ENCODE results near the gene HIPK2.

HIPK2 gene

DNA sequence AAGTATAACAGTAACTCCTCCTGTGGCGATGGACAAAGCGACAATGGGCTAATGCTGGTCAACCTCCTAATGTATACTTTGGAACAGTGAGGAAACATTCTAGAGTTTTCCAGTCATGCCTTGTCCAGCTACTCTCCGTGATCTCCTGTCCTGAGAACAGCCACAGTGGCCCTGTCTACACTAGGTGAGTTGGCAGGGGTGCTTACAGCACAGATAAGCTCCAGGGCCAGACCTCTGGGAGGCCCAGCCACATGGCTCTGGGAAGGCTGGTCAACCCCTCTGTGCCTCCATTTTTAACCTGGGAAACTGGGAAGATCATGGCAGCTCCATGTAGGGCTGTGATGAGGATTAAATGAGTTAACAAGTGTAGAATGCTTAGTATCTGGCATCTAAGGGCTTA, 197.4 kb downstream of the HIPK2 start:
- DNase-seq, result no peak

DNA sequence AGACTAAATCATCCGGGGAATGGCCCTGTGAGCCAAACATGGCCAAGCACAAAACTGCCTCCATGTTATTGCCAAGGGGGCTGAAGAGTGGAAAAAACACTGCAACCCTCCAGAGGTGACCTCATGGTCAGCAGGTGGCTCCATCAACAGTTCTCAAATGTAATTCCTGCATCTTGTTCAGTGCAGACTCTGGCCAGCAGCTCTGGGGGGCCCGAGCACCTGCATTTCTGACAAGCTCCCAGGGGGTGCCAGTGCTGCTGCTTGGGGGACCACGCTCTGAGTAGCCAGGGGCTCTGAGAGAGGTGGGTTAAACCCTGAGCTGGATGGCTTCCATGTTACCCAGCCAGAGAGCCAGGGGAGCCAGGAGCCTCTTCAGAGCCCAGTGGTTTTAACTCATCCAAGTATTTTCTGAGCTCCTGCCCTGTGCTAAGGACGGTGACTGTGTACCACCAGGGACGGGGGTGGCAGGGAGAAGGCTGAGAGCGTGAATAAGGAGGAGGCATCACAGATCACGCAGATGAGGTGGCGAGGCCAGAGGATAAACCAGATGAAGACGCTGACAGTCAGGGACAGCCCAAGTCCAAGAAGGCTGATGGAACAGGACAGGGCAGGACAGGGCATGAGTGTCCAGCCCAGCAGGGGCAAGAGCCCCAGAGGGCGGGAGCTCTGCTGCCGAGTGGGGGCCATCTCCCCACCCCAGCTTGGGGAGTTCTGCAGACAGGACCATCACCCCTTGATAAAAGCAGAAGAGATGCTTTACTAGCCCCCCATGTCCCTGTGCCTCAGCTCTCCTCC, 201.4 kb downstream of the HIPK2 start:
- no peak for DNase-seq

DNA sequence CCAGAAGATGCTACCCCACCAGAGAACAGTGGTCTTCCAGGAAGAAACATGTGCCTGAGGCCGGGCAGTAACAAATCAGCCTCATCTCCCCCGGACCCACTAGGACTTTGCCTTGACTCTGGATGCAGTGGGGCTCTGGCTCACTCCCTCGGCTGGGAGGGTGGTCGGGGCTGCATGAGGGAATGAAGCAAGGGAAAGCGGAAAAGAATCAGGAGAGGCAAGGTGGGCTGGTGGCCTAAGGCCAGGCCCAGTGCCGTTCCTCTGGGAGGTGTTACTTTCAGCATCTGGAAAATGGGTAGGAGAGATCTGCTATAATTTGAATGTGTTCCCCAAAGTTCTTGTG, 202.5 kb downstream of the HIPK2 start:
- DNase-seq, result no peak

DNA sequence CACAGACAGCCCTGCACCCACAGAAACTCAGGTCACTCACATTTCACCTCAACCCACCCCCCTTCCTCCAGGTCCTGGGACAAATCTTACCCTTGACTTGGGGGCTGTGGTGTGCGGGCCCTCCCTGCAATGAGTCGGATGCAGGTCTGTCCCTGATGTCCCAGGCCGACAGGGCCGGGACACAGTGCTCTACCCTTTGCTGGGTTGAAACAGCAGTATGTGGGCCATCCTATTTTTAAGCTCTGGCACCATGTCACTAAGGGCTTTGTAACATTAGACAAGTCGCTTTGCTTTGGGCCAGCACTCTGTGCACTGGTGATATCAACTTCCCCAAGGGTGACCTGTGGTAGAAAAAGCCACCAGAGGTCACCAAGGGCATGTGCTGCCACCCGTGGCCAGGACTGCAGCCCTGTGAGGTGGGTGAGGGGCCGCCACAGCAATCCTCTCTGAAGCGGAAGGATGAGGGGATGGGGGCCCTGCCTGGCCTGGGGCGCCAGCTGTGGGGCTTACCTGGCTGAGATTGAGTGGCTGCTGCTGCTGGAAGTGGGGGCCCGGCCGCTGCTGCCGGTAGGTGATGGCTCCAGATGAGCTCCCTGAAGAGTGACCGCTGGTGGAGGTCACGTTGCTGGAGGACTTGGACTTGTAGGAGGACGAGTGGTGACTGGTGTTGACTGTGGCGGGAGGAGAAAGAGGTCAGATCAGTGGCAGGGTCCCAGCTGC, 203.0 kb downstream of the HIPK2 start:
- DNase-seq, result no peak

DNA sequence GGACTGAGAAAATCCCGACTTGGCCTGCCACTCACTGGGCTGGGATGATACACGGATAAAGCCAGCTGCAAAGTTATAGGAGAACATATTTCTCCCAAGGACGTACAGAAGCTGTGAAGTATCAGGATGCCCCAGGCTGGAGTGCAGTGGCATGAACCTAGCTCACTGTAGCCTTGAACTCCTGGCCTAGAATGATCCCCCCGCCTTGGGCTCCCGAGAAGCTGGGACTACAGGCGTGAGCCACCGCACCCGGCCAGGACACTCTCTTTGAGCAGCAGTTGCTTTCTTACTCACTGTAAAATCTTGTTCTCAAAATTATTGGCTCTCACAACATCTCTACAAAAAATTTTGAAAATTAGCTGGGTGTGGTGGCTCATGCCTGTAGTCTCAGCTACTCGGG, 203.9 kb downstream of the HIPK2 start:
- no peak for DNase-seq

DNA sequence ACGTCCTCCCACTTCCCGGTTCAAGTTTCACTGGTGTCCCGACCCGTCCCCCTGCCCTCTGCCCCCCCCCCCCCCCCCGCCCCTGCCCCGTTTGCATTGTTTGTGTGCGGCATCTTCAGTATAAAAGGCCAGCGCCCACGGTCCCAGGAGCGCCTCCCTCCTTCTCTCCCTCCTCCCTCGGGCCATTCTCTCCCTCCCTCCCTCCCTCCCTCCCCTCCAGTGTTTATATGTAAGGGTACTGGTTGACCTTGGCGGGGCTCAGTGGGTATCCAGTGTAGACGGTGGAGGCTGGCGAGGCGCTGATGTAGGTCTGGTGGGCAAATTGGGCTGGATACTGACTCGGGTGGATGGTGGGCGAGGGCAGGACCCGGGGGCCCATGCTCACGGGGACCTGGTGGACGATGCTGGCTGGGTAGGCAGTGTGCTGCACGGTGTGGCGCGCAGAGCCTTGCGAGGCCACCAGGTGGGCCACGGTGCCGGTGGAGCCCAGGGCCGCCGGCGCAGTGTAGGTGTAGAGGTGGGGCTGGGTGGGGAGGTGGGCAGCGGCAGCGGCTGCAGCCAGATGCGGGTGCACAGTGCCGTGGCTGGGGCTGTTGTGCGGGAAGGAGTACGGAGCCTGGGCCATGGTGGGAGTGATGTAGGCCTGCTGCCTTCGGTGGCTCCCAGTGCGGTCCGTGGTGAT, 205.0 kb downstream of the HIPK2 start:
- DNase-seq, result no peak

DNA sequence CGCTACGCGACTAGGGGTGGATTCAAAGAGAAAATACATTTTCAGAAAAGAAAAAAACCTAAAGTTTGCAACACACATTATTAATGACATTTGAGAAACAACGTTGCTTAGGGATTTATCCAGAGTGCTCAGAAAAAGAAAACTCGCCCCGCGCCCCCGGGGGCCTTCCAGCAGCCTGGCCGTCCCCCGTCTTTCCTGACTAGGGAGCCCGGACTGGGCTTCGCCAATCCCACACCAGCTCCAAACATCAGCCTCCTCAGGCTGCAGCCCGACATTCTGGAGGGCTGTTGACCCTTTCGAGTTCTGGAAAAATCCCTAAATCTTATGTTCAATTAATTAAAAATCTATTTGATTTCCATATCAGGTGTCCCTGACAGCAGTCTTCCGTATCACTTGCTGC, 205.7 kb downstream of the HIPK2 start:
- no peak for DNase-seq

DNA sequence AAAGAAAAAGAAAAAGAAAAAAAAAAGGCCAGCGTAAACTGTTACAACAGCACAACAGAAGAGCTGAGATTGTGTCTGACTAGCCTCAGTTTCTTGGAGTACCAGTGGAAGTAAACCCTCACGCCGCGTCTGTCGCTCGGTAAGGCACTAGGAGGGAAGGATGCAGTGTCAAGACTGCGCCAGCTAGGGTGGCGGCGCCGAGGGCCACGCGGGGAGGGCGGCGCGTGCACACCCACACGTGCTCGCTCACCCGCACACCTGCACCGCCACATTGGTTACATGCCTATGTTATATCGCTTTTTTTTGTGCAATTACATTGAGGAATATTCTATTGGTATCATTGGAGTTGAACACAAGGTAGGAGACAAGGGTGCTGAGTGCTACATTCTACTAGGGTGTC, 206.1 kb downstream of the HIPK2 start:
- no peak for DNase-seq

DNA sequence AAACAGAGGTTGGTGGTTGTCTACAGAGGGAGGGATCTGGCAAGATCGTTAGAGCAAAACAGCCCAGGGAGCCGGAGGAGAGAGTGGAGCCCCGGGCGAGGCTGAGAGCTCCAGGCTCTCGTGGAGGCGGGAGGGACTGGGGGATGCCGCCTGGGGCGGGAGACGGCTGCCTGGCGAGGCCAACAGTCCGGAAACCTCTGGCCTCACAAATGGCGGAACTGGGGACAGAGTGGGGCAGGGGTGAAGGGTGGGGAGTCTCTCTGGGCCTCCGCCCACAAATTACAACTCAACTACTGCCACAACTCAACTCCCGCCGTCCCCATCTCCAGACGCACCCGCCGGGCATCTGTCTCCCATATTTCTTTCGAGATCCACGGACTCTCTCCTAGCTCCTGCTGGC, 206.6 kb downstream of the HIPK2 start:
- DNase-seq, result no peak

DNA sequence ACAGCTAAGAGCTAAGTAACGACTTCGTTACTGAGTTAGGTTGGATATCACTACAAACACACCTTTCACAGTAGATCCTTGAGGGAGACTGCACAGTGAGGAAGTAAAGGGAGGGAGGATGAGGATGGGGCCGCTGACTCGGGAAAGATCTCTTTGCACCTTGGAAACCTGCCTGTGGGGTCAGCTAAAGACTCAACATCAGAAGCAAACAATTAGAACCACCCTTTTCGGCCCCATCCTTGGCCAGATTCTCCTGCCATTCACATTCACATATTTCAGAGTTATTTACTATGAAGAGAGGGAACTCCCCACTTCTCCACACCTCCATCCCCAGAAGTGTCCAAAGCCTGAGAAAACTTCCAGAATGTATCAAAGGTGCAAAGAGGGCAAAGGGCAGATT, 207.2 kb downstream of the HIPK2 start:
- DNase-seq, result no peak

DNA sequence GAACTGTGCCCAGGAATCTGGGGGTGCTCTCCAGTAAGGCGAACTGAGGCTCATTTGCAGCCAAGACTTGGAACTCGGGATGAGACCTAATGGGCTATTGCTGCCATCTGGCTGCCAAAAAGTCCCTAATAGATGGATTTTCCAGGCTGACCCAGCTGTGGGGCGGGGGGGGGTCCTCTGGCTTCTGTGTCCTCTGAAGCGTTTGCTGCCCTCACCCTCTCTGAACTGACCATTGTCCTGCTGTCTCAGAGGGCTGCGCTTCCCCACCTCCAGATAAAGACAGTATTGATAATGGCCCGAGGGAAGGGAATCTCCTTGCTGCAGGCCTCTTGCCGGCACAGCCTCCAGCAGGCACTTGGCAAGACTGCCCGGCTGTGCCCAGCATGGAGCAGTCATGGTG, 207.7 kb downstream of the HIPK2 start:
- DNase-seq, result no peak

DNA sequence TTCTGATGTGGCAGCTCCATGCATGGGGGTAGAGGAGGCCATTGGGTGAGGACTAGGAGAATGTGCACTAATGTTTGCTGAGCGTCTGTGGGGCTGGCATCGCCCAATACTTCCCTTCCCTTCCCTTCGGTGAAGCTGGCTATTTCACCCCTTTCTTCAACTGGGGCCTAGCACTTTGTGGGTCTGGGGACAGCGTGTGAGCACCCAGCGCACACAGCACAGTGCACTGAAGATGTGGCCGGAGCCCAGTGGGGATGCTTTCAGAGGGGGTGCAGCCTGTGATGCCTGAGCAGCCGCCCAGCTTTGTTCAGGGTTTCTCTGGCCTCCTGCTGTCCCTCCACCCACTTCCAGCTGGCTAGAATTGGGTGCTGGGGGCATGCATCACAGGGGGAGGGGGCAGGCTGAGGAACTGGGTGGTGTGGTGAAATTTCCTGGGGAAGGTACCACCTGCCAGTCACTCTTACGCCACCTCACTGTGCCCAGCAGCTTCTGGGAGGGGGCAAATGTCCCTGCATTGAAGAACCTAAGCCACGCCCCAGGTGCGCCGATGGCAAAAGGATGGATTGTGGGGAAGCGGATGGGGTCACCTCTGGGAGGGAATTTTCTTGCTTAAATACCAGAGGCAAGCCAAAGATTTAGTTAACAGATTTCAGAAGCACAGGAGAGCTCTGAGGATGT, 208.8 kb downstream of the HIPK2 start:
- DNase-seq, result no peak

DNA sequence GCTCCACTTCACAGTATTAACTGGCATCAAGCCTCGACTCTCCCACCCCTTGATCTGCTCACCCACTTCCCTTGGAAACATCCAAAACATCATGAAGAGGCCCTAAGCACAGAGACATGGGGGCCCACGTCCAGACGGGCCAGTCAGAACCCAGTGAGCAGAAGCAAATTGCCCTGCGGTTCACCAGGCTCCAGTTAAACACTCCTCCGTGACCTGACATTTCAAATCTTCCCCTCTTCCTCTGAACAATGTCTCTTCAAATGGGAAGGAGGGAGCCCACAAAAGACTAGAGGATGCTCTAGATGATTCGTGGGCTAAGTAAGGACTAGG, 209.5 kb downstream of the HIPK2 start:
- DNase-seq, result no peak

DNA sequence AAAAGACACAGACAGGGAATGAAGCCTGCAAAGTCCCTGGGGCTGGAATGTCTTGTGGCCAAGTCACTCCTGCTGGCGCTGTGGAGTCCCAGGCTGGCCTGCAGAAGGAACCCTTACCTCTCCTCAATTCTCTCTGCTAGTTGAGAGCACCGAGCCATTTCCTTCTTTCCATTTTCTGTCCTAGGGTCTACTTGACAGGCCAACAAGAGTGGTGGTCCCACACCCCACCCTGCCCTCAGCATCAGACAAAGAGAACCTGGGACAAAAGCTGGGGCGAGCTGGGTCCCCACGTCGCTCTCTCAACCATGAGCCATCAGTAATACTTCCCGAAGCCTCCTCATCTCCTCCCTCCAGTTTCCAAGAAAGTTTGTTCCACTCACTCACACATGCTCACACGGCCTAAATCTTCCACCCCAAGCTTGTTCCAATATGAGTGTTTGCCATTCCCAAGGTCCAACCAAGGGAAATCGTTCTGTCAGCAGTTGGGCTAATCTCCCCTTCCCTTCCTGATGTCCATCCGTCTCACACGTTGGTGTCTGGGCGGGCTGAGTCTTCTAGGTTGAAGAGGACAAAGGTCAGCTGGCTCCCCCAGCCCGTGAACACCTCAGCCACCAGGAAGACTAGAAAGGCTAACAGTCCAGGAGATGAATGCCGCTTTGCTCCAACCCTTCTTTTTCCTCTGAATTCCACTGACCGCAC, 210.0 kb downstream of the HIPK2 start:
- no peak for DNase-seq

DNA sequence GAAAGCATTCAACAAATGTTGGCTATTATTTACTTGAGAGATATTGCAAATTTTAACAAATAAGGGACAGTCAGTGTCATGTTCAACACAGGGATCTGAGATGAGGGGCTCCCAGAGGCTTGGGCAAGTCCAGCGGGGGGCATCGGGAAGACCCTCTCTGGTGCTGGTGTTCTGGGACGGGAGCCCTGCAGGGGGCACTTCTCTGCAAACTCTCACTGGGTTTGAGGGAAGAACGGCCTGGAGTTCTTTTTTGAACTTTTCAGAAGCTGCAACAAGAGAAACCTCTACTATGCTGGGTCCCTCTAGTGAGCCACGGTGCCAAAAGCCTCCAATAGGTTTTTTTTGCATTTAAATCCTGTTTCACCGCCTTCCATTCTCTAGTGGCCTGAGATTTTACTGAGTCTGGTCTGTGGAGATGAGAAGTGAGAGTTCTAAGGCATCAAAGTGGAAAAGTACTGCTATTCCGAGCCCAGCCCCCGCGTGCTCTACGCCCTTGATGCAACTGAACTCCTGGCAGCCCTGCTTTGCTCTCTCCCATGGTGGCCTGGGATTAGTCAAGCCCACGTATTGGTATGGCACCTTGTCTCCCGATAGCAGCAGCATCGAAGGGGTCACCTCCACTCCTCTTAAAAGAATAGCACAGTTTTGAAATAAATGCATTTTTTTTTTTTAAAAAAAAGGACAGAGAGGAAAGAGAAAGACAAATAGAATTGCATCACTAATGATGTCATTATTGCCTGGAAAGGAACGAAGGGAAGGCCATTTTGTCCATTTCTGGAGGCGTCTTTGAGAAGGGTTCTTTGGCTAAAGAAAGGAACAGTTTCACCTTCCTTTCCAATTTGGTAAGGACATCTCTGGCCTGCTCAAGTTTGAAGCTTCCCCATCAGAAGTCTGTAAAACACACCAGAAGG, 210.8 kb downstream of the HIPK2 start:
- no peak for DNase-seq

DNA sequence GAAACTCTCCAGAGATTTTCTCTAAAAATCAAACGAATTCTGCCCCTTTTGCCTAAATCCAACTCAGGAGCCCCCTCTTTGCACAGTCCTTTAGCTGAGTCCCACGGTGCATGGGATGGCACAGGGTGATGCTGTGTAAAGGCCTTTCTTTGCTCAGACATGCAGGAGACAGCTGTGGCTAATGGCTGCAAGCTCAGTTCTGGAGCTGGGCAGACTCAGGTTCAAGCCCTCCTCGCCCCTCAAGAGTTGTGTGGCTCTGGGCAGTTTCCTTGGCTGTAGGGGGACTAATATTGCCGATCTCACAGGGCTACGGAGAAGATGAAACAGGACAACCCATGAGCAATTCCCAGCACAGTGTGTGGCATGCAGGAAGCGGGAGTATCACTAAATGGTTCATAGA, 211.7 kb downstream of the HIPK2 start:
- DNase-seq, result no peak

DNA sequence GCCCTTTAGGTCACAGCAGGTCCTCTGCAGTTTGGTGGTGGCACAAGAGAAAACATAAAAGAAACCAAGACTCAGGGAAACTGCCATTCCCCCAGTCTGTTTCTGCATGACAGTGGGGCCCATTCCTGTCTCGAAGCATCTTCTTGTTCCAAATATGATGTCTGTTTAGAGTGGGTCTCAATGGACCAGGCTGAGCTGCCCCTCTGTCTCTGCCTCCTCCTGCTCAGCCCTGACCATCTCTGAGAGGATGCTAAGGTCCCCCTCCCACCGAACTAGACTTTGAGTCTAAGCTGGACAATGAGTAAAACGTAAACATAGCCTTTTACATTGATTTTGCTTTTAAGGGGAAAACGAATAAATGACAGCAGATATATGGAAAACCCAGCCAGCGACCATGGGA, 213.9 kb downstream of the HIPK2 start:
- no peak for DNase-seq

DNA sequence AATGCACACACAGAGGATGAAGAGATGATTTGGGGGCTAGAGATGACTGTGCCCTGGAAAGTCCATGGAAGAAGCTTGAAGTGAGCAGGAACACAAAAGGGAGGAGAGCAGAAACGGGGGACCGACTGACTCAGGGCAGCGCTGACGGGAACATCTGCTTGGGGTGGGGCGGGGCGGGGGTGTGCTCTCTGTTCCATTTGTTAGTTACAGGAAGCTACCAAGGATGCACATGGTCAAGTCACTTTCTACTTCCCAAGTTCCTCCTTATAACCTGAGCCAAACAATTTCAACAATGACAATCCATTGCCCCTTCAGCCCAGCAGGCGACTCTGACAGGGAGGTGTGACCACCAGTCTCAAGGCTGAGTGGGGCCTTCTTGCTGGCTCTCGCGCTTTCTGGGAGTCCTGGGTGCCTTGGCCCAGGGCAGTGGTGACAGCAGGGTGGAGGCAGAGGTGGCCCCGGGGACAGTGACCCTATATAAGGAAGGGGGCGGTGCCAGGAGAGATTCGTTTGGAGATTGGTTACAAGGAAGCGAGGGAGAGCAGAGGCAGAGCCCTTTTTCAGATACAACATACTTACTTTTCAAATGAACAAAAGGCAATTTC, 214.7 kb downstream of the HIPK2 start:
- DNase-seq, result no peak

DNA sequence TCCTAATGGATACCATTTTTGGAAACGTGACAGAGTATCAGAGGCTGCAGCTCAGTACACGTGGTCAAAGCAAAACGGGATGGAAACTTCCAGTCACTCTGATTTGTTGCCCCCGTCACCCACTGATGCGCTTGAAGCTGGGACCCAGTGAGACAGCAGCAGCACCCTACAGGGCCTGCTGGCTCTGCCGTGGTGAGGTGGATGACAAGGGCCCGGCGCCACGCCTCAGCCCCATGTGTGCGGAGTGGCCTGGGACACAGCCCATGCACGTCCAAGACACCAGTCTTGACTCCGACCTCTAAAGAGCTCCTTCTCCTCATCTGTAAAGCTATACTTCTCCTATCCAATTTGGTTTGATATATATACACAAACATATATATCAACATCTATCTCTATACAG, 215.3 kb downstream of the HIPK2 start:
- no peak for DNase-seq

DNA sequence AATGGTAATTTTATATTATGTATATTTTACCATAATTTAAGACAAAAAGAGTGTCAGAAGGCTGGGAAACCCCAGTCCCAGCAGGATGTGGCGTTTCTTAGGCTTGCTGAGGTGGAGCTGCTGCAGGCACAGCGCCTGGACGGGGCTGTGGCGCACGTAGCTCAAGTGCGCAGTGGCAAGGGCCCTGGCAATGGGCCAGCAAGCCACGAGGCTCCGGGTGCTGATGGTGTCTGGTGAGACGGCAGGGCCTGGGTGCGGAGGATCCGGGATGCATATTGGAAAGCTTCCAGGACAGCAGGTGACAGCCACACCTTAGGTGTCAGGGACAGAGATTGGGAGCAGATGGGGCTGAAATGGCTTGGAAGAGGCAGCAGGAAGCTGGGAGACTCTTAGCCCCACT, 217.1 kb downstream of the HIPK2 start:
- peak; percentile 42 for DNase-seq

DNA sequence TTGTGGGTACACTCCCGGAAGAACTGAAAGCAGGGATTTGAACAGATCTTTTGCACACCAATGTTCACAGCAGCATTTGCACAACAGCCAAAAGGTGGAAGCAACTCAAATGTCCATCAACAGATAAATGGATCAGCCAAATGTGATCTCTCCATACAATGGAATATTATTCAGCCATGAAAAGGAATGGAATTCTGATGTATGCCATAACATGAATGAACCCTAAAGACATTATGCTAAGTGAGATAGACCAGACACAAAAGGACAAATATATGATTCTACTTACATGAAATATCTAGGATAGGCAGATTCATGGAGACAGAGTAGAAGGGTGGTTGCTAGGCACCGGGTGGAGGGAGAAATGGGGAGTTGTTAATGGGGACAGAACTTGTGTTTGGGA, 217.6 kb downstream of the HIPK2 start:
- no peak for DNase-seq
